Mucosa of descending colon (tissue), 3 donors: ENCODE measurements around the gene GPR157. TPM values are rescaled to one million over a fixed set of nuclear protein-coding genes. Genes with fewer than 3 reads are reported as not detected.

Experiments used
- ATAC-seq: fragments of 200-7000 bp; cut with Tn5 transposase; one replicate; pipeline ENCODE4 v1.9.1; 2020; ENCODE audit warnings: mild to moderate bottlenecking, moderate library complexity
- DNase-seq, 3 donors: peaks; one replicate each; pipeline ENCODE4 v3.0.0-alpha.2; 2020
- H3K36me3 ChIP-seq: fragments of 200-600 bp; one replicate; pipeline ENCODE4 v1.8.0; 2021; ENCODE audit warnings: low read depth, mild to moderate bottlenecking
- H3K4me1 ChIP-seq: fragments of 200-600 bp; one replicate; pipeline ENCODE4 v1.8.0; 2021; ENCODE audit warnings: low read depth, mild to moderate bottlenecking
- H3K4me3 ChIP-seq: fragments of 200-600 bp; one replicate; pipeline ENCODE4 v1.8.0; 2021; ENCODE audit warnings: mild to moderate bottlenecking
- H3K9me3 ChIP-seq: fragments of 200-600 bp; one replicate; pipeline ENCODE4 v1.8.0; 2021; ENCODE audit warnings: mild to moderate bottlenecking
- CTCF ChIP-seq: fragments of 200-600 bp; IDR thresholded peaks from one replicate; pipeline ENCODE4 v1.8.0; 2022; ENCODE audit warnings: antibody characterized with exemption, mild to moderate bottlenecking
- intact Hi-C, 2 donors: fragments of 100-400 bp; cut with DNase I in 1 of 2; cut with micrococcal nuclease in 1 of 2; formaldehyde crosslinking; loops; one replicate each; pipeline versions ENCODE4 v1.11.0 to v1.11.1; 2022; cut with DNase I, micrococcal nuclease
- total RNA-seq, 3 donors: library from RNA; stranded (reverse); fragmentation: NEBNext Ultra II Directional in 2 of 3; extraction: Animal tissue kit (Norgen Biotek cat#: 25700) in 2 of 3; gene quantifications; one replicate each; pipeline versions ENCODE4 v1.2.1 to v1.2.4, GENCODE V29; 2021 to 2023
- donor health status: DM: no; HTN: no; CAD: no; lungs with moderate emphysema.
- donor health status: DM: no; HTN: no; CAD: no.
- donor health status: DM: no; HTN: yes; CAD: no.

Gene GPR157
- total RNA-seq, 3 donors from 2014 or later = 7.0 to 8.7 (median 8.1) TPM

GRCh38 chr1:9073143-9073542, 55.8 kb downstream of the GPR157 start:
- no peak for ATAC-seq
- intact Hi-C loops = no loop called here

GRCh38 chr1:9071554-9072235, 57.2 kb downstream of the GPR157 start:
- no peak overlapping the region for H3K4me3 ChIP-seq
- ATAC-seq (no peak), DNase-seq (no peak)
- H3K9me3 ChIP-seq = no peaks in the 10 kb centered on the region
- no peaks in the 10 kb centered on the region for H3K36me3 ChIP-seq
- no peak for TF ChIP-seq CTCF
- H3K4me1 ChIP-seq = peaks cover 16% of the 10 kb centered on the region
- intact Hi-C loops = no loop called here

More at GRCh38 chr1:9073143-9073542, 55.8 kb downstream of the GPR157 start:
- Histone ChIP-seq H3K4me1 (peaks cover 20% of the 10 kb centered on the region), H3K9me3 (no peaks in the 10 kb centered on the region), H3K4me3 (no peak overlapping the region), H3K36me3 (no peaks in the 10 kb centered on the region)
- DNase-seq = no peak
- no peak for TF ChIP-seq CTCF

- Histone ChIP-seq H3K4me1 (peaks cover 16% of the 10 kb centered on the region), H3K36me3 (no peaks in the 10 kb centered on the region), H3K9me3 (no peaks in the 10 kb centered on the region), H3K4me3 (no peak overlapping the region)
- no peak for TF ChIP-seq CTCF
- DNase-seq (no peak), ATAC-seq (no peak)
- intact Hi-C loops = no loop called here
Observed at GRCh38 chr1:9070486-9070885, 58.4 kb downstream of the GPR157 start.

- peaks cover 13% of the 10 kb centered on the region for H3K4me1 ChIP-seq
- H3K9me3 ChIP-seq = no peaks in the 10 kb centered on the region
- H3K4me3 ChIP-seq = no peak within 1 kb of the TSS
- intact Hi-C loops = no loop called here
- no peaks in the 10 kb centered on the region for H3K36me3 ChIP-seq
- ATAC-seq (peak; percentile 82), DNase-seq (peak in 2 of 3 donors; percentile 44 to 48)
- no peak for TF ChIP-seq CTCF
Observed at GRCh38 chr1:9069326-9070100, 59.4 kb downstream of the GPR157 start, which contains the start of gene SLC2A5. TSS of gene SLC2A5 (minus strand) at chr1:9069635. CDS start at chr1:9069536, 99 bp downstream.

GRCh38 chr1:9068981-9069325, 59.9 kb downstream of the GPR157 start:
- Histone ChIP-seq H3K4me3 (no peak overlapping the region), H3K36me3 (no peaks in the 10 kb centered on the region), H3K4me1 (peaks cover 13% of the 10 kb centered on the region), H3K9me3 (no peaks in the 10 kb centered on the region)
- DNase-seq (no peak), ATAC-seq (peak; percentile 4)
- no peak for TF ChIP-seq CTCF
- intact Hi-C loops = no loop called here
